IMR-90 (cell line): ENCODE results near the gene PAN3. TPM values are rescaled to one million over a fixed set of nuclear protein-coding genes. Genes with fewer than 3 reads are reported as not detected.

ENCODE experiments used
- ATAC-seq: fragments of 200-7000 bp; cut with Tn5 transposase; 2 replicates; pipeline ENCODE4 v1.9.1; 2020; ENCODE audit warnings: low read depth, mild to moderate bottlenecking, moderate library complexity
- BruUV-seq: library from RNA; stranded (reverse); fragments of 400-500 nt; replicated peaks from 2 replicates; lab custom pipeline; 2021; lab: Mats Ljungman, UMichigan
- CTCF ChIA-PET: fragments of 300-600 bp; formaldehyde crosslinking; extraction: SDS; loops from one replicate; lab custom pipeline; 2021; ENCODE audit warnings: antibody characterized with exemption; lab: Yijun Ruan, JAX
- POLR2A ChIA-PET: fragments of 300-600 bp; sonication (Branson Sonifier 250); formaldehyde crosslinking; loops from one replicate; lab custom pipeline; 2022; ENCODE audit warnings: antibody characterized with exemption; ENCODE audit not compliant: unreplicated experiment; lab: Charles Lee
- DNase-seq: peaks from one replicate; pipeline ENCODE4 v3.0.0; 2013
- H2AFZ ChIP-seq: replicated peaks from 2 replicates; pipeline ENCODE3; 2013; ENCODE audit warnings: low read length, mild to moderate bottlenecking; ENCODE audit not compliant: poor library complexity
- H2AK5ac ChIP-seq: 2 replicates; pipeline ENCODE4 v1.6.1; 2013; ENCODE audit warnings: low read depth, low read length, inconsistent platforms
- H2AK9ac ChIP-seq: replicated peaks from 2 replicates; pipeline ENCODE3; 2013; ENCODE audit warnings: mild to moderate bottlenecking, low read depth, low read length, moderate library complexity; ENCODE audit not compliant: poor library complexity
- H2BK120ac ChIP-seq: 2 replicates; pipeline ENCODE4 v1.6.1; 2013; ENCODE audit warnings: low read depth, low read length, inconsistent platforms
- H2BK15ac ChIP-seq: 3 replicates; pipeline ENCODE4 v1.6.1; 2013; ENCODE audit warnings: low read depth, low read length, inconsistent platforms
- H2BK20ac ChIP-seq: 2 replicates; pipeline ENCODE4 v1.6.1; 2013; ENCODE audit warnings: low read depth, mild to moderate bottlenecking, inconsistent platforms, low read length, moderate library complexity
- H2BK5ac ChIP-seq: 2 replicates; pipeline ENCODE4 v1.6.1; 2013; ENCODE audit warnings: mild to moderate bottlenecking, low read depth, low read length, inconsistent platforms; ENCODE audit not compliant: poor library complexity, severe bottlenecking
- H3K14ac ChIP-seq: replicated peaks from 2 replicates; pipeline ENCODE4 v1.6.1; 2013; ENCODE audit warnings: low read depth, low read length, inconsistent platforms
- H3K18ac ChIP-seq: 2 replicates; pipeline ENCODE4 v1.6.1; 2013; ENCODE audit warnings: low read depth, low read length, control low read depth
- H3K23ac ChIP-seq: 2 replicates; pipeline ENCODE4 v1.6.1; 2013; ENCODE audit warnings: low read depth, low read length, inconsistent platforms
- H3K27ac ChIP-seq: 2 replicates; pipeline ENCODE4 v1.5.1; 2013; ENCODE audit warnings: mild to moderate bottlenecking, control low read depth, low read length; ENCODE audit not compliant: insufficient read depth
- H3K27me3 ChIP-seq: 2 replicates; pipeline ENCODE4 v1.6.1; 2013; ENCODE audit warnings: low read length; ENCODE audit not compliant: control insufficient read depth, insufficient read depth
- H3K36me3 ChIP-seq: 2 replicates; pipeline ENCODE4 v1.6.1; 2013; ENCODE audit warnings: low read length, mixed read lengths; ENCODE audit not compliant: control insufficient read depth, insufficient read depth
- H3K4ac ChIP-seq: 2 replicates; pipeline ENCODE4 v1.6.1; 2013; ENCODE audit warnings: low read depth, low read length, inconsistent platforms
- H3K4me1 ChIP-seq: 2 replicates; pipeline ENCODE4 v1.6.1; 2013; ENCODE audit warnings: low read length, mixed read lengths; ENCODE audit not compliant: control insufficient read depth, insufficient read depth
- H3K4me2 ChIP-seq: 2 replicates; pipeline ENCODE4 v1.6.1; 2013; ENCODE audit warnings: low read depth, mild to moderate bottlenecking, control low read depth, low read length, moderate library complexity
- H3K4me3 ChIP-seq: 2 replicates; pipeline ENCODE4 v1.5.1; 2013; ENCODE audit warnings: low read depth, mild to moderate bottlenecking, control low read depth, low read length, moderate library complexity; ENCODE audit not compliant: insufficient read depth
- H3K56ac ChIP-seq: 2 replicates; pipeline ENCODE4 v1.6.1; 2013; ENCODE audit warnings: low read length, inconsistent platforms; ENCODE audit not compliant: insufficient read depth; ENCODE audit errors: extremely low read depth
- H3K79me1 ChIP-seq, 2 experiments: 2 replicates each; pipeline ENCODE4 v1.6.1; 2013; ENCODE audit warnings: low read length in 2 of 2, inconsistent platforms in 1 of 2, low read depth in 1 of 2
- H3K9ac ChIP-seq: 2 replicates; pipeline ENCODE4 v1.6.1; 2013; ENCODE audit warnings: low read depth, low read length, control low read depth
- H3K9me1 ChIP-seq: 2 replicates; pipeline ENCODE4 v1.6.1; 2013; ENCODE audit warnings: low read length, inconsistent platforms; ENCODE audit not compliant: insufficient read depth
- H3K9me3 ChIP-seq: 2 replicates; pipeline ENCODE4 v1.6.1; 2013; ENCODE audit warnings: low read length; ENCODE audit not compliant: control insufficient read depth, insufficient read depth
- H4K20me1 ChIP-seq: 2 replicates; pipeline ENCODE4 v1.6.1; 2013; ENCODE audit warnings: low read length, inconsistent platforms; ENCODE audit not compliant: insufficient read depth
- H4K5ac ChIP-seq: 2 replicates; pipeline ENCODE4 v1.6.1; 2013; ENCODE audit warnings: mild to moderate bottlenecking, low read depth, low read length, control low read depth
- H4K8ac ChIP-seq, 2 experiments: 2 replicates each; pipeline ENCODE4 v1.6.1; 2013; ENCODE audit warnings: low read depth in 2 of 2, low read length in 2 of 2, control low read depth in 1 of 2, inconsistent platforms in 1 of 2
- H4K91ac ChIP-seq: 2 replicates; pipeline ENCODE4 v1.6.1; 2013; ENCODE audit warnings: low read depth, low read length, inconsistent platforms; ENCODE audit not compliant: insufficient read depth
- BHLHE40 ChIP-seq: fragments of 150-350 bp; IDR thresholded peaks from 2 replicates; pipeline ENCODE4 v1.6.1; 2016; ENCODE audit warnings: mild to moderate bottlenecking, low read depth, low read length
- CEBPB ChIP-seq: IDR thresholded peaks from 2 replicates; pipeline ENCODE4 v1.6.1; 2012; ENCODE audit warnings: low read depth, low read length, improper control_type of control experiment
- CHD1 ChIP-seq: IDR thresholded peaks from 2 replicates; pipeline ENCODE4 v1.6.1; 2012; ENCODE audit warnings: low read depth, low read length, improper control_type of control experiment
- FOS ChIP-seq: fragments of 150-350 bp; IDR thresholded peaks from 2 replicates; pipeline ENCODE4 v1.6.1; 2016; ENCODE audit warnings: low read depth, low read length
- MAFK ChIP-seq: IDR thresholded peaks from 2 replicates; pipeline ENCODE4 v1.6.1; 2012; ENCODE audit warnings: low read depth, low read length, improper control_type of control experiment
- MAZ ChIP-seq: IDR thresholded peaks from 2 replicates; pipeline ENCODE4 v1.6.1; 2012; ENCODE audit warnings: low read depth, mild to moderate bottlenecking, low read length, improper control_type of control experiment, moderate library complexity, borderline replicate concordance
- MXI1 ChIP-seq: IDR thresholded peaks from 2 replicates; pipeline ENCODE4 v1.6.1; 2012; ENCODE audit warnings: low read depth, mild to moderate bottlenecking, low read length, moderate library complexity, borderline replicate concordance
- NFE2L2 ChIP-seq: fragments of 150-350 bp; IDR thresholded peaks from 2 replicates; pipeline ENCODE4 v1.6.1; 2016; ENCODE audit warnings: low read depth, mild to moderate bottlenecking, low read length
- POLR2A ChIP-seq: IDR thresholded peaks from 2 replicates; pipeline ENCODE4 v1.6.1; 2012; ENCODE audit warnings: mild to moderate bottlenecking, low read depth, low read length
- RAD21 ChIP-seq: IDR thresholded peaks from 2 replicates; pipeline ENCODE4 v1.6.1; 2012; ENCODE audit warnings: low read length, improper control_type of control experiment
- RCOR1 ChIP-seq: IDR thresholded peaks from 2 replicates; pipeline ENCODE4 v1.6.1; 2012; ENCODE audit warnings: mild to moderate bottlenecking, low read length, improper control_type of control experiment; ENCODE audit not compliant: insufficient replicate concordance
- RFX5 ChIP-seq: IDR thresholded peaks from 2 replicates; pipeline ENCODE4 v1.8.0; 2012; ENCODE audit warnings: low read depth, mild to moderate bottlenecking, low read length, moderate library complexity
- SMC3 ChIP-seq: fragments of 150-350 bp; IDR thresholded peaks from 2 replicates; pipeline ENCODE4 v1.6.1; 2016; ENCODE audit warnings: low read depth, mild to moderate bottlenecking, antibody characterized with exemption, low read length, moderate library complexity
- WGBS, 2 experiments: methylation state at CpG; one replicate each; pipeline versions ENCODE4 v1.1.5 to v1.1.7; 2013; ENCODE audit warnings: missing lambda C conversion rate in 2 of 2; ENCODE audit not compliant: insufficient read length in 1 of 2; ENCODE audit errors: extremely low coverage in 2 of 2; 5-methylcytosine and 5-hydroxymethylcytosine counted together
- dilution Hi-C: fragments of 300-500 bp; cut with HindIII; formaldehyde crosslinking; loops from one replicate; pipeline ENCODE4 v1.14.3; 2018; ENCODE audit warnings: low sequenced_read_pairs; ENCODE audit not compliant: unreplicated experiment
- in situ Hi-C: fragments of 300-500 bp; cut with MboI; formaldehyde crosslinking; loops from 3 replicates; pipeline ENCODE4 v1.14.3; 2019; ENCODE audit warnings: low sequenced_read_pairs, inconsistent platforms, mixed read lengths
- intact Hi-C: fragments of 100-400 bp; cut with micrococcal nuclease; formaldehyde crosslinking; loops from 2 replicates; pipeline ENCODE4 v1.10.0; 2022
- polyA plus RNA-seq, 3 experiments: library from polyadenylated mRNA; depleted of rRNA; stranded (reverse); fragments of >200 nt; gene quantifications; 2 replicates each; pipeline ENCODE4 v1.2.3, GENCODE V29; 2012; ENCODE audit warnings: low replicate concordance in 1 of 3
- total RNA-seq: library from RNA; depleted of rRNA; stranded (reverse); fragments of >200 nt; gene quantifications from 2 replicates; pipeline ENCODE4 v1.2.3, GENCODE V29; 2012
- TF ChIP-seq, protein P1 (sequence below): fragments of 150-350 bp; IDR thresholded peaks from 2 replicates; pipeline ENCODE4 v1.6.1; 2017; ENCODE audit warnings: mild to moderate bottlenecking, antibody characterized with exemption, low read length, low read depth
- TF ChIP-seq, protein P2 (sequence below): conservative IDR thresholded peaks from 2 replicates; pipeline ENCODE4 v1.5.1; 2012; ENCODE audit warnings: mild to moderate bottlenecking, low read depth, low read length, improper control_type of control experiment
- TF ChIP-seq, protein P3 (sequence below): fragments of 150-350 bp; IDR thresholded peaks from 2 replicates; pipeline ENCODE4 v1.6.1; 2016; ENCODE audit warnings: low read depth, mild to moderate bottlenecking, low read length, moderate library complexity, borderline replicate concordance

The PAN3 gene
- total and polyA plus RNA-seq, 2 of the 4 experiments (the other 2 are of a cell fraction), result 6.6 to 15.1 TPM

- Histone ChIP-seq H3K79me1 (peaks cover under 1 to 6% of the 10 kb centered on the region in 2 experiments; a peak in 1 of 4 replicates), H3K27me3 (no peaks in the 10 kb centered on the region), H4K8ac (no peak overlapping the region), H3K9me1 (peaks cover 4% of the 10 kb centered on the region; the same call in 1 of the 2 replicates), H3K36me3 (no peaks in the 10 kb centered on the region), H4K20me1 (no peaks in the 10 kb centered on the region), H4K91ac (no peak overlapping the region), H3K18ac (no peak overlapping the region), H3K14ac (no peak overlapping the region), H3K9ac (no peak overlapping the region), H2BK5ac (no peak overlapping the region), H2AK5ac (no peak overlapping the region), H3K9me3 (no peaks in the 10 kb centered on the region), H3K4me3 (no peak overlapping the region), H3K4me1 (peaks cover 2% of the 10 kb centered on the region; the same call in 1 of the 2 replicates), H2BK20ac (no peak overlapping the region), H3K4ac (no peak overlapping the region), H4K5ac (no peak overlapping the region), H2BK120ac (no peak overlapping the region), H3K4me2 (no peak overlapping the region), H2BK15ac (no peak overlapping the region), H3K27ac (no peak overlapping the region), H2AFZ (no peak overlapping the region), H2AK9ac (no peak overlapping the region), H3K56ac (no peak overlapping the region), H3K23ac (no peak overlapping the region)
- WGBS, 2 experiments, result 80% methylated on average over 1 of the region's 11 CpGs; no CpG with 5 or more reads in 1 of the 2 experiments
- ATAC-seq (no peak), DNase-seq (no peak)
- intact Hi-C loops, result no loop called here
- no peak for TF ChIP-seq SMC3
- no peak for TF ChIP-seq MXI1
- TF ChIP-seq, protein P1, sequence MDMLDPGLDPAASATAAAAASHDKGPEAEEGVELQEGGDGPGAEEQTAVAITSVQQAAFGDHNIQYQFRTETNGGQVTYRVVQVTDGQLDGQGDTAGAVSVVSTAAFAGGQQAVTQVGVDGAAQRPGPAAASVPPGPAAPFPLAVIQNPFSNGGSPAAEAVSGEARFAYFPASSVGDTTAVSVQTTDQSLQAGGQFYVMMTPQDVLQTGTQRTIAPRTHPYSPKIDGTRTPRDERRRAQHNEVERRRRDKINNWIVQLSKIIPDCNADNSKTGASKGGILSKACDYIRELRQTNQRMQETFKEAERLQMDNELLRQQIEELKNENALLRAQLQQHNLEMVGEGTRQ, result no peak
- no peak for TF ChIP-seq POLR2A
- TF ChIP-seq RAD21, result no peak
- TF ChIP-seq CEBPB, result no peak
- no peak for TF ChIP-seq MAZ
- TF ChIP-seq NFE2L2, result no peak
- TF ChIP-seq, protein P2, sequence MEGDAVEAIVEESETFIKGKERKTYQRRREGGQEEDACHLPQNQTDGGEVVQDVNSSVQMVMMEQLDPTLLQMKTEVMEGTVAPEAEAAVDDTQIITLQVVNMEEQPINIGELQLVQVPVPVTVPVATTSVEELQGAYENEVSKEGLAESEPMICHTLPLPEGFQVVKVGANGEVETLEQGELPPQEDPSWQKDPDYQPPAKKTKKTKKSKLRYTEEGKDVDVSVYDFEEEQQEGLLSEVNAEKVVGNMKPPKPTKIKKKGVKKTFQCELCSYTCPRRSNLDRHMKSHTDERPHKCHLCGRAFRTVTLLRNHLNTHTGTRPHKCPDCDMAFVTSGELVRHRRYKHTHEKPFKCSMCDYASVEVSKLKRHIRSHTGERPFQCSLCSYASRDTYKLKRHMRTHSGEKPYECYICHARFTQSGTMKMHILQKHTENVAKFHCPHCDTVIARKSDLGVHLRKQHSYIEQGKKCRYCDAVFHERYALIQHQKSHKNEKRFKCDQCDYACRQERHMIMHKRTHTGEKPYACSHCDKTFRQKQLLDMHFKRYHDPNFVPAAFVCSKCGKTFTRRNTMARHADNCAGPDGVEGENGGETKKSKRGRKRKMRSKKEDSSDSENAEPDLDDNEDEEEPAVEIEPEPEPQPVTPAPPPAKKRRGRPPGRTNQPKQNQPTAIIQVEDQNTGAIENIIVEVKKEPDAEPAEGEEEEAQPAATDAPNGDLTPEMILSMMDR, result no peak
- no peak for TF ChIP-seq BHLHE40
- TF ChIP-seq FOS, result no peak
- TF ChIP-seq RFX5, result no peak
- TF ChIP-seq RCOR1, result no peak
- TF ChIP-seq, protein P3, sequence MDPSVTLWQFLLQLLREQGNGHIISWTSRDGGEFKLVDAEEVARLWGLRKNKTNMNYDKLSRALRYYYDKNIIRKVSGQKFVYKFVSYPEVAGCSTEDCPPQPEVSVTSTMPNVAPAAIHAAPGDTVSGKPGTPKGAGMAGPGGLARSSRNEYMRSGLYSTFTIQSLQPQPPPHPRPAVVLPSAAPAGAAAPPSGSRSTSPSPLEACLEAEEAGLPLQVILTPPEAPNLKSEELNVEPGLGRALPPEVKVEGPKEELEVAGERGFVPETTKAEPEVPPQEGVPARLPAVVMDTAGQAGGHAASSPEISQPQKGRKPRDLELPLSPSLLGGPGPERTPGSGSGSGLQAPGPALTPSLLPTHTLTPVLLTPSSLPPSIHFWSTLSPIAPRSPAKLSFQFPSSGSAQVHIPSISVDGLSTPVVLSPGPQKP, result no peak
- no peak for TF ChIP-seq CHD1
- no peak for TF ChIP-seq MAFK
- in situ Hi-C loops, result no loop called here
- dilution Hi-C loops, result no loop called here
- no TSS peak for BruUV-seq
- ChIA-PET CTCF (no interaction called here), POLR2A (no interaction called here)
Observed at GRCh38 chr13:28131646-28132045, 6.7 kb upstream of the PAN3 start.
